ENCODE results near the gene EEF1A1. TPM values are rescaled to one million over a fixed set of nuclear protein-coding genes. Genes with fewer than 3 reads are reported as not detected.

EEF1A1 gene
- total RNA-seq, 1 donor from 2014 or later = 8,108 TPM

DNA sequence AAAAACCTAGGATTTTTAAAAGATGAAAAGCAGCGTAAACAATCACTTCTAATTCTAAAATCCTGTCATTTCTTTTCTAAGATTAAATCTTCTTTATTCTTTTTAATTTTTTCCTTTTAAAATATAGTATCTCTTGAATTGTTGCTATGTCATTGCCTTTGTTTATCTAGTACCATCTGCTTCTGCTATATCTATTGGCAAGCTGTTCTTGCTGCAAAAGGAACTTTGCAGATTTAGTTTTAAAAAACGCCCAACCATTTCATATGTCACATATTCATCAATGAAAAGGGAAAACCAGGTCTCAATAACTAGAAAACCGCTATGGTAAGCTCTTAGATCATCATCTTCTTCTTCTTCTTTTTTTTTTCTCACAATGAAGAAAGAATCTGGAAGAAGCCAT, 11.5 kb upstream of the EEF1A1 start:
- no peaks in the 10 kb centered on the region for H3K36me3 ChIP-seq
- no peak overlapping the region for H3K27ac ChIP-seq
- DNase-seq (ENCODE audit: extremely low spot score in 2 of 2) = no peak
- no peaks in the 10 kb centered on the region for H3K4me1 ChIP-seq
- no peaks in the 10 kb centered on the region for H3K27me3 ChIP-seq
- intact Hi-C loops (cut with DNase I) = no loop called here
- H3K4me3 ChIP-seq = no peak overlapping the region
- TF ChIP-seq, protein P1, sequence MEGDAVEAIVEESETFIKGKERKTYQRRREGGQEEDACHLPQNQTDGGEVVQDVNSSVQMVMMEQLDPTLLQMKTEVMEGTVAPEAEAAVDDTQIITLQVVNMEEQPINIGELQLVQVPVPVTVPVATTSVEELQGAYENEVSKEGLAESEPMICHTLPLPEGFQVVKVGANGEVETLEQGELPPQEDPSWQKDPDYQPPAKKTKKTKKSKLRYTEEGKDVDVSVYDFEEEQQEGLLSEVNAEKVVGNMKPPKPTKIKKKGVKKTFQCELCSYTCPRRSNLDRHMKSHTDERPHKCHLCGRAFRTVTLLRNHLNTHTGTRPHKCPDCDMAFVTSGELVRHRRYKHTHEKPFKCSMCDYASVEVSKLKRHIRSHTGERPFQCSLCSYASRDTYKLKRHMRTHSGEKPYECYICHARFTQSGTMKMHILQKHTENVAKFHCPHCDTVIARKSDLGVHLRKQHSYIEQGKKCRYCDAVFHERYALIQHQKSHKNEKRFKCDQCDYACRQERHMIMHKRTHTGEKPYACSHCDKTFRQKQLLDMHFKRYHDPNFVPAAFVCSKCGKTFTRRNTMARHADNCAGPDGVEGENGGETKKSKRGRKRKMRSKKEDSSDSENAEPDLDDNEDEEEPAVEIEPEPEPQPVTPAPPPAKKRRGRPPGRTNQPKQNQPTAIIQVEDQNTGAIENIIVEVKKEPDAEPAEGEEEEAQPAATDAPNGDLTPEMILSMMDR (IDR thresholded peaks at IDR 0.05) = no peak
- TF ChIP-seq POLR2AphosphoS5 (IDR thresholded peaks at IDR 0.05; ENCODE audit: insufficient read depth in 1 of 2, low read depth in 1 of 2) (no peak), POLR2A (IDR thresholded peaks at IDR 0.05) (no peak)
- no peaks in the 10 kb centered on the region for H3K9me3 ChIP-seq

DNA sequence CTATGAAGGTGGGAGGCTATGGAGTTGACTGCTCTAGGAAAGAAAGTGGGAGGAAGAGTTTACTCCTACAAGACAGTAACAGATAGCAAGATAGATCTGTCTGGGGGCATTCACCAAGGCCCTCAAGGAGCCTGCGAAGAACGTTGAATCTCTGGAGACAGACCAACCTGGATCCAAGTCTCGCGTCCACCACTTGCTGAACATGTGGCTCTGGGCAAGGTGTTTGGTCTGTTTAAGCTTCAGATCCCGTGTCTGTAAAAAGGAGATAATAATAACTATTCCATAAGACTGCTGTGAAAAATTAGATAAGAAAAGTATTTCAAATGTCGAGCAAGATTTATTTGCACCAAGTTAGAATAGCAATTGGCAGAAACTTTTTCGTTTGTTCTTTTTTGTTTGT, 8.1 kb upstream of the EEF1A1 start:
- intact Hi-C loops (cut with DNase I) = loop anchor here (10.0 kb wide), 1 partner anchor 74 kb away; the partner anchor contains the start of gene CGAS
- H3K9me3 ChIP-seq = no peaks in the 10 kb centered on the region
- no peak for DNase-seq (ENCODE audit: extremely low spot score in 2 of 2)

DNA sequence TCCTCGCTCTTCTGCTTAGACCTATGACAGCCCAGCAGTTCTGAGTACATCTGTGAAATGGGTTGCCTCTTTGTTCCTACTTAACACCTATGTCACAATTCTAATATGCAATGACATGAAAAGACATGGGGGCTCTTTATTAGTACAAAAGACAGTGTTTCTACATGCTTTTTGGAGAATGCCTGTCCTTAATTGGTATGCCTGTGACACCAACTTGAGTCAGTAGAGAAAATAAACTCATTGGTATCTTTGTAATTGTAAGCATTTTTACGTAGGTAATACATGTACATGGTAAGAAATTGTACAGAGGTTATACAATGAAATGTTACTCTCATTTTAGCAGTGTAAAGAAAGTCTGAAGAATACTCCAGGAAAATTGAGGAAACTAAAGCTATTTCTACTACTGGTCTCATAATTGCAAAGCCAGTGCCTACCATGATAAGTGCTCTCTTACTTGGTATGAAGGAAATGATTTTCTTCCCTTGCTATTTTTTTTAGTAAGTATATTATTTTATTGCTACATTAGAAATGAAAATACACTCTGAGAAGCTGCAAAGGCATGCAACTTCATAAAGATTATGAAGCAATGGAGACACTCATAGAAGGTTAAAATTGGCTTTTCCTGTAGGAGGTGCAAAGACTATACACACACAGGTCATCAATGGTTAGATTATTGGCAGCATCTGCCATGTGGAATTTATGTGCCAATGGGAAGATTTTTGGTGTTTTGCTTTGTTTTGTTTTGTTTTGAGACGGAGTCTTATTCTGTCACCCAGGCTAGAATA, 4.9 kb upstream of the EEF1A1 start:
- intact Hi-C loops (cut with DNase I) = loop anchor here (10.0 kb wide), 1 partner anchor 71 kb away; the partner anchor contains the start of gene CGAS

More for the DNA sequence above, 8.1 kb upstream of the EEF1A1 start:
- Histone ChIP-seq H3K36me3 (no peaks in the 10 kb centered on the region), H3K27me3 (no peaks in the 10 kb centered on the region), H3K27ac (no peak overlapping the region), H3K4me3 (no peak overlapping the region), H3K4me1 (no peaks in the 10 kb centered on the region)
- TF ChIP-seq POLR2AphosphoS5 (IDR thresholded peaks at IDR 0.05; ENCODE audit: insufficient read depth in 1 of 2, low read depth in 1 of 2) = no peak
- TF ChIP-seq POLR2A (IDR thresholded peaks at IDR 0.05) = no peak
- TF ChIP-seq, protein P1 (IDR thresholded peaks at IDR 0.05) = no peak

DNA sequence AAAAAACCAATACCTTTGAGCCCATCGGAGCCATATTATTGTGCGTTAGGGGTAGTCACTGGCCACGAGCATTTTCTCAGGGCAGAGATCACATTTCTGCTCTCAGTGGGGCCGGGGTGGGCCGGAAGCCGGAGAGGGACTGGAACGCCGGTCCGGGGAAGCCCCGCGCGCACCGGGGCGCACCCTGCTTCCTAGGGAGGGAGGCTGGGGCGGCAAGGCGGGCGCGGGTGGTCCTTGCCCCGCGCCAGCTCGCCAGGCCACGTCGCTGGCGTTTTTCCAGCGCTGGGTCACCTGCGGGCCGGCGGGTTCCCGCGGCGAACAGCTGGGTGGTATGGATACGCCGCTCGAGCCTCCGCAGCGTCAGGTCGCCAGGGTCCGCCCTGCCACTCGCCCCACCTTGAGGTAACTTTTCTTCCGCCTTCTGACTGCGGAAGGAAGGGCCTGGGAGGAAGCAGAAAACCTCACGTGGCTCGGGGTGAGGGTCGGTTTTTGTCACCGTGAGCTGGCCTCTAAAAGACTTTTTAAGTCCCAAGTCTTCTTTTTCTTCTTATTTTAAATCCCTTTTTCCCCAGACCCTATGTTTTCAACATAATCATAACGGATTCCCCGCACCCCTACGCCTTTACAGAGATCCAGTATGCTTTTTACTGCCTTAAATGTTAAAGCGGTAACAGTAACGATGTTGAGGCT, 2.7 kb upstream of the EEF1A1 start:
- Histone ChIP-seq H3K27ac (peak overlapping the region; percentile 100), H3K27me3 (no peaks in the 10 kb centered on the region), H3K36me3 (peaks cover 0 to 11% of the 10 kb centered on the region in 2 donors), H3K9me3 (no peaks in the 10 kb centered on the region), H3K4me3 (peak overlapping the region; percentile 54 to 60), H3K4me1 (peaks cover 27% of the 10 kb centered on the region)
- no peak for DNase-seq (ENCODE audit: extremely low spot score in 2 of 2)
- TF ChIP-seq, protein P1 (IDR thresholded peaks at IDR 0.05) = no peak
- TF ChIP-seq POLR2AphosphoS5 (IDR thresholded peaks at IDR 0.05; ENCODE audit: insufficient read depth in 1 of 2, low read depth in 1 of 2) (peak; percentile 76 to 78), POLR2A (IDR thresholded peaks at IDR 0.05) (peak in 1 of 2 donors; percentile 44)
- intact Hi-C loops (cut with DNase I) = loop anchor here (10.0 kb wide), 1 partner anchor 69 kb away; the partner anchor contains the start of gene CGAS

More for the DNA sequence above, 4.9 kb upstream of the EEF1A1 start:
- Histone ChIP-seq H3K4me3 (no peak overlapping the region), H3K4me1 (peaks cover 15% of the 10 kb centered on the region), H3K36me3 (no peaks in the 10 kb centered on the region), H3K27me3 (no peaks in the 10 kb centered on the region), H3K9me3 (no peaks in the 10 kb centered on the region), H3K27ac (no peak overlapping the region)
- TF ChIP-seq POLR2AphosphoS5 (IDR thresholded peaks at IDR 0.05; ENCODE audit: insufficient read depth in 1 of 2, low read depth in 1 of 2) = no peak
- TF ChIP-seq, protein P1 (IDR thresholded peaks at IDR 0.05) = no peak
- no peak for TF ChIP-seq POLR2A (IDR thresholded peaks at IDR 0.05)
- no peak for DNase-seq (ENCODE audit: extremely low spot score in 2 of 2)
